ENCODE data around the gene PRKRA.
"Not testable (repeated sequence)": the region's sequence is repeated elsewhere in the genome, so short reads cannot be mapped to it uniquely, and the experiment has no call there.

DNA sequence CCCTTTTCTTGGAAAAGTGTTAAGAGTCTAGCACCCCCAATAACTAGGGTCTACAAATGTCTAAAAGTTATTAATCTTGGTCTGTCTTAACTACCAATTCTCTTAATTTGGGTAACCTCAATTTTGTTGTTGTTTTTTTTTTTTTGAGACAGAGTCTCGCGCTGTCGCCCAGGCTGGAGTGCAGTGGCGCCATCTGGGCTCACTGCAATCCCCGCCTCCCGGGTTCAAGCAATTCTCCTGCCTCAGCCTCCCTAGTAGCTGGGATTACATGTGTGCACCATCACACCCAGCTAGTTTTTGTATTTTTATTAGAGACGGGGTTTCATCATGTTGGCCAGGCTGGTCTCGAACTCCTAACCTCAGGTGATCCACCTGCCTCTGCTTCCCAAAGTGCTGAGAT lies 38.5 kb downstream of the PRKRA start:
- TF ChIP-seq, protein P1, sequence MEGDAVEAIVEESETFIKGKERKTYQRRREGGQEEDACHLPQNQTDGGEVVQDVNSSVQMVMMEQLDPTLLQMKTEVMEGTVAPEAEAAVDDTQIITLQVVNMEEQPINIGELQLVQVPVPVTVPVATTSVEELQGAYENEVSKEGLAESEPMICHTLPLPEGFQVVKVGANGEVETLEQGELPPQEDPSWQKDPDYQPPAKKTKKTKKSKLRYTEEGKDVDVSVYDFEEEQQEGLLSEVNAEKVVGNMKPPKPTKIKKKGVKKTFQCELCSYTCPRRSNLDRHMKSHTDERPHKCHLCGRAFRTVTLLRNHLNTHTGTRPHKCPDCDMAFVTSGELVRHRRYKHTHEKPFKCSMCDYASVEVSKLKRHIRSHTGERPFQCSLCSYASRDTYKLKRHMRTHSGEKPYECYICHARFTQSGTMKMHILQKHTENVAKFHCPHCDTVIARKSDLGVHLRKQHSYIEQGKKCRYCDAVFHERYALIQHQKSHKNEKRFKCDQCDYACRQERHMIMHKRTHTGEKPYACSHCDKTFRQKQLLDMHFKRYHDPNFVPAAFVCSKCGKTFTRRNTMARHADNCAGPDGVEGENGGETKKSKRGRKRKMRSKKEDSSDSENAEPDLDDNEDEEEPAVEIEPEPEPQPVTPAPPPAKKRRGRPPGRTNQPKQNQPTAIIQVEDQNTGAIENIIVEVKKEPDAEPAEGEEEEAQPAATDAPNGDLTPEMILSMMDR (IDR thresholded peaks at IDR 0.05; ENCODE audit: insufficient read depth, low read length, poor library complexity, severe bottlenecking) = not testable (repeated sequence)
- not testable (repeated sequence) for TF ChIP-seq EZH2phosphoT487 (conservative IDR thresholded peaks at IDR 0.05; ENCODE audit: low read length)
